Caco-2 (cell line): ENCODE results near the gene DBX2. TPM values are rescaled to one million over a fixed set of nuclear protein-coding genes. Genes with fewer than 3 reads are reported as not detected.

Experiments used
- BruUV-seq: library from RNA; stranded (reverse); fragments of 400-500 nt; replicated peaks from 2 replicates; lab custom pipeline; 2021; lab: Mats Ljungman, UMichigan
- CTCF ChIA-PET: fragments of 300-600 bp; sonication (Branson Sonifier 250); formaldehyde crosslinking; loops from one replicate; lab custom pipeline; 2022; ENCODE audit warnings: antibody characterized with exemption; lab: Charles Lee
- POLR2A ChIA-PET: fragments of 300-600 bp; sonication (Branson Sonifier 250); formaldehyde crosslinking; loops from one replicate; lab custom pipeline; 2022; ENCODE audit warnings: antibody characterized with exemption; lab: Charles Lee
- DNase-seq, 2 experiments: peaks; one replicate each; pipeline versions ENCODE4 v3.0.0 to v3.0.0-alpha.2; 2020 to 2022
- H3K27me3 ChIP-seq: replicated peaks from 2 replicates; pipeline ENCODE4 v1.6.0; 2011; ENCODE audit warnings: low read length; ENCODE audit not compliant: control insufficient read depth, insufficient read depth
- H3K36me3 ChIP-seq: 2 replicates; pipeline ENCODE4 v1.5.1; 2011; ENCODE audit warnings: low read length; ENCODE audit not compliant: control insufficient read depth, insufficient read depth
- H3K4me1 ChIP-seq: fragments of 250-450 bp; sonication (Bioruptor Pico); 2 replicates; pipeline ENCODE4 v1.5.1; 2020; ENCODE audit warnings: mild to moderate bottlenecking
- H3K4me3 ChIP-seq: 2 replicates; pipeline ENCODE4 v1.5.1; 2011; ENCODE audit warnings: low read depth, mild to moderate bottlenecking, control low read depth, low read length
- H3K9me3 ChIP-seq: fragments of 250-450 bp; sonication (Bioruptor Pico); 2 replicates; pipeline ENCODE4 v1.5.1; 2020; ENCODE audit warnings: mild to moderate bottlenecking, moderate library complexity
- H3K27ac Mint-ChIP-seq: one replicate; pipeline ENCODE4 v1.8.0; 2022; ENCODE audit warnings: mixed read lengths; ENCODE audit not compliant: unreplicated experiment
- H3K27me3 Mint-ChIP-seq: one replicate; pipeline ENCODE4 v1.8.0; 2022; ENCODE audit warnings: mixed read lengths; ENCODE audit not compliant: insufficient read depth, unreplicated experiment
- H3K36me3 Mint-ChIP-seq: one replicate; pipeline ENCODE4 v1.8.0; 2022; ENCODE audit warnings: mild to moderate bottlenecking, mixed read lengths; ENCODE audit not compliant: insufficient read depth, unreplicated experiment
- H3K4me1 Mint-ChIP-seq: one replicate; pipeline ENCODE4 v1.8.0; 2022; ENCODE audit warnings: low read depth, mixed read lengths; ENCODE audit not compliant: unreplicated experiment
- H3K4me3 Mint-ChIP-seq: one replicate; pipeline ENCODE4 v1.8.0; 2022; ENCODE audit warnings: mild to moderate bottlenecking, moderate library complexity, mixed read lengths; ENCODE audit not compliant: unreplicated experiment
- H3K9me3 Mint-ChIP-seq: one replicate; pipeline ENCODE4 v1.8.0; 2022; ENCODE audit warnings: mixed read lengths; ENCODE audit not compliant: unreplicated experiment
- intact Hi-C: fragments of 100-400 bp; cut with micrococcal nuclease; formaldehyde crosslinking; loops from one replicate; pipeline ENCODE4 v1.10.0; 2022; ENCODE audit not compliant: unreplicated experiment
- total RNA-seq: library from RNA; stranded (reverse); gene quantifications from 2 replicates; pipeline ENCODE4 v1.2.3, GENCODE V29; 2022
- TF ChIP-seq, protein P1 (sequence below), 2 experiments: fragments of 200-600 bp in 1 of 2; IDR thresholded peaks; 1 replicate in 1 of 2; 2 replicates in 1 of 2; pipeline versions ENCODE4 v1.5.1 to v1.8.0; 2011 to 2022; ENCODE audit warnings: antibody characterized with exemption in 1 of 2, control low read depth in 1 of 2, inconsistent platforms in 1 of 2, low read depth in 1 of 2, low read length in 1 of 2, mild to moderate bottlenecking in 1 of 2, moderate library complexity in 1 of 2; ENCODE audit not compliant: insufficient read depth in 1 of 2, severe bottlenecking in 1 of 2, unreplicated experiment in 1 of 2

DBX2 gene
- total RNA-seq, 1 experiment from 2014 or later, result not detected

DNA sequence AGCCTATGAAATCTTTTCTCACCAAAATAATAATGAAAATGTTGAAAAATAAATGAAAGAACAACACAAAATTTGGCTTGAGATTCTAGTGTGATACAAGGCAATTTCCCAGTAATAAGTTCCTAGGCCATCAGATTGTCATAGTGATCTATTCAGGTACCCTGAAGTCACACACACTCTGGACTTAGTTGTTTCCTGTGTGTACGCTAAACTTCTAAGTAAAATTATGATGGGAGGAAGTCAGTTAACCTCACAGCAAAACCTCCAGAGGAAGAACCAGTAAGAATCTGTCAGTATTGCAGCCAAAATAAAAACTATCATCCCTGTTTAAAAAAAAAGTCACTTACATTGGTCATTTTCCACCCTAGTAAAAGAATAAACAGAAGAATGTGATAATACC lies 81.9 kb downstream of the DBX2 start:
- Mint-ChIP-seq H3K27ac (no peak overlapping the region), H3K9me3 (peaks cover 9% of the 10 kb centered on the region), H3K4me1 (no peaks in the 10 kb centered on the region), H3K27me3 (peaks cover 9% of the 10 kb centered on the region), H3K36me3 (no peaks in the 10 kb centered on the region), H3K4me3 (no peak overlapping the region)
- ChIA-PET POLR2A (no interaction called here), CTCF (no interaction called here)
- Histone ChIP-seq H3K4me3 (no peak overlapping the region), H3K36me3 (no peaks in the 10 kb centered on the region), H3K9me3 (peaks cover 4% of the 10 kb centered on the region; the same call in 1 of the 2 replicates), H3K4me1 (no peaks in the 10 kb centered on the region), H3K27me3 (no peaks in the 10 kb centered on the region)
- TF ChIP-seq, protein P1, sequence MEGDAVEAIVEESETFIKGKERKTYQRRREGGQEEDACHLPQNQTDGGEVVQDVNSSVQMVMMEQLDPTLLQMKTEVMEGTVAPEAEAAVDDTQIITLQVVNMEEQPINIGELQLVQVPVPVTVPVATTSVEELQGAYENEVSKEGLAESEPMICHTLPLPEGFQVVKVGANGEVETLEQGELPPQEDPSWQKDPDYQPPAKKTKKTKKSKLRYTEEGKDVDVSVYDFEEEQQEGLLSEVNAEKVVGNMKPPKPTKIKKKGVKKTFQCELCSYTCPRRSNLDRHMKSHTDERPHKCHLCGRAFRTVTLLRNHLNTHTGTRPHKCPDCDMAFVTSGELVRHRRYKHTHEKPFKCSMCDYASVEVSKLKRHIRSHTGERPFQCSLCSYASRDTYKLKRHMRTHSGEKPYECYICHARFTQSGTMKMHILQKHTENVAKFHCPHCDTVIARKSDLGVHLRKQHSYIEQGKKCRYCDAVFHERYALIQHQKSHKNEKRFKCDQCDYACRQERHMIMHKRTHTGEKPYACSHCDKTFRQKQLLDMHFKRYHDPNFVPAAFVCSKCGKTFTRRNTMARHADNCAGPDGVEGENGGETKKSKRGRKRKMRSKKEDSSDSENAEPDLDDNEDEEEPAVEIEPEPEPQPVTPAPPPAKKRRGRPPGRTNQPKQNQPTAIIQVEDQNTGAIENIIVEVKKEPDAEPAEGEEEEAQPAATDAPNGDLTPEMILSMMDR (IDR thresholded peaks at IDR 0.05; ENCODE audit: insufficient read depth in 1 of 2, low read depth in 1 of 2, low read length in 1 of 2, severe bottlenecking in 1 of 2, unreplicated experiment in 1 of 2), result no peak
- no TSS peak for BruUV-seq
- intact Hi-C loops, result no loop called here
- no peak for DNase-seq

Other genes with a start within 250 kb of the DBX2 start
- gene NELL2, start 174.8 kb downstream of the DBX2 start, total RNA-seq, result 0.70 and 0.81 TPM in 2 replicates
- gene ANO6, start 165.0 kb upstream of the DBX2 start, total RNA-seq, result 116 and 126 TPM in 2 replicates